Right atrium auricular region (tissue), 2 donors: ENCODE measurements around the gene TMEM135. TPM values are rescaled to one million over a fixed set of nuclear protein-coding genes. Genes with fewer than 3 reads are reported as not detected.

Experiments used
- DNase-seq: peaks from one replicate; pipeline ENCODE4 v3.0.0-alpha.2; 2019; ENCODE audit warnings: low spot score
- H3K27ac ChIP-seq, 2 donors: fragments of 200-600 bp; sonication (generic); 1 replicate in 1 of 2; 2 replicates in 1 of 2; pipeline ENCODE4 v1.5.1; 2016 to 2019
- H3K27me3 ChIP-seq, 2 donors: fragments of 200-600 bp; sonication (generic); one replicate each; pipeline versions ENCODE4 v1.5.1 to v1.6.0; 2017 to 2019
- H3K36me3 ChIP-seq: fragments of 200-600 bp; sonication (generic); one replicate; pipeline ENCODE4 v1.5.1; 2016
- H3K4me1 ChIP-seq, 2 donors: fragments of 200-600 bp; sonication (generic); one replicate each; pipeline versions ENCODE4 v1.5.1 to v1.6.0; 2017 to 2019
- H3K4me3 ChIP-seq, 2 donors: fragments of 200-600 bp; sonication (generic); 1 replicate in 1 of 2; 2 replicates in 1 of 2; pipeline ENCODE4 v1.5.1; 2017 to 2019; ENCODE audit warnings: mild to moderate bottlenecking in 1 of 2, moderate library complexity in 1 of 2
- H3K9me3 ChIP-seq, 2 donors: fragments of 200-600 bp; sonication (generic); one replicate each; pipeline ENCODE4 v1.5.1; 2019
- total RNA-seq, 2 donors: library from RNA; depleted of rRNA; stranded (reverse); fragments of >200 nt; gene quantifications; one replicate each; pipeline ENCODE4 v1.1.0, GENCODE V29; 2016
- TF ChIP-seq, protein P1 (sequence below), 2 donors: fragments of 200-600 bp; sonication (generic); IDR thresholded peaks; one replicate each; pipeline ENCODE4 v1.5.1; 2019; ENCODE audit warnings: antibody characterized with exemption in 2 of 2

Gene TMEM135
- total RNA-seq, 2 donors from 2014 or later = 12.2 to 13.0 TPM

DNA sequence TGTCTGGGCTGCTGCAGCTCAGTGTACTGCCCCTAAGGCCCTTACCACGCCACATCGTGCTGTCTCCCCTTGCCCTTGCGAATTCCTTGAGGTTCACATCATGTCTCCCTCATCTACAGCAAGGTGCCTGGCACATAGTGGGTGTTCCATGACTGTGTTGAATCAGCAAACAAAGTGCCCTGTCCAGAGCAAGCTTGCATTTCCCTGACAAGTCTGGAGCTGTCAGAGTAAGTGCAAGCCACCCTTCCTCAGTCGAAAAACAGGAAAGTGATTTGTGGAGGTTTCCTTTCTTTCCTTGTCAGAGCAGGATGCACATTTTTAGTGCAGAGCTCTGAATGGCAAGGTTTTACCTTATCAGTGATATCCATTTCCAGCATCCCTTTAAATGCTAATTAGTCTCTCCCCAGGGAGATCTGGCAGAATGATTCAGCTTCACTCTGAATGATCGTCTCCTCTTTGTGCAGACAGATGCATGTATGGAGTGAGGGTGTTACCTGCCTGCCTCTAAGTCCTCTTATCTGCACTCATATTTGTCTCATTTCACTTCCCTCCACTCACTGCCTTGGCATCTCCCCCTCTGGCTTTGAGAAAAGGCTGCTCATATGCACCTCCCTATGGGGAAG is 331.2 kb downstream of the TMEM135 start:
- H3K4me1 ChIP-seq = peaks cover 0 to 12% of the 10 kb centered on the region in 2 donors
- DNase-seq = no peak
- TF ChIP-seq, protein P1, sequence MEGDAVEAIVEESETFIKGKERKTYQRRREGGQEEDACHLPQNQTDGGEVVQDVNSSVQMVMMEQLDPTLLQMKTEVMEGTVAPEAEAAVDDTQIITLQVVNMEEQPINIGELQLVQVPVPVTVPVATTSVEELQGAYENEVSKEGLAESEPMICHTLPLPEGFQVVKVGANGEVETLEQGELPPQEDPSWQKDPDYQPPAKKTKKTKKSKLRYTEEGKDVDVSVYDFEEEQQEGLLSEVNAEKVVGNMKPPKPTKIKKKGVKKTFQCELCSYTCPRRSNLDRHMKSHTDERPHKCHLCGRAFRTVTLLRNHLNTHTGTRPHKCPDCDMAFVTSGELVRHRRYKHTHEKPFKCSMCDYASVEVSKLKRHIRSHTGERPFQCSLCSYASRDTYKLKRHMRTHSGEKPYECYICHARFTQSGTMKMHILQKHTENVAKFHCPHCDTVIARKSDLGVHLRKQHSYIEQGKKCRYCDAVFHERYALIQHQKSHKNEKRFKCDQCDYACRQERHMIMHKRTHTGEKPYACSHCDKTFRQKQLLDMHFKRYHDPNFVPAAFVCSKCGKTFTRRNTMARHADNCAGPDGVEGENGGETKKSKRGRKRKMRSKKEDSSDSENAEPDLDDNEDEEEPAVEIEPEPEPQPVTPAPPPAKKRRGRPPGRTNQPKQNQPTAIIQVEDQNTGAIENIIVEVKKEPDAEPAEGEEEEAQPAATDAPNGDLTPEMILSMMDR (IDR thresholded peaks at IDR 0.05) = no peak
- no peaks in the 10 kb centered on the region for H3K27me3 ChIP-seq
- no peaks in the 10 kb centered on the region for H3K9me3 ChIP-seq
- H3K36me3 ChIP-seq = no peaks in the 10 kb centered on the region
- H3K27ac ChIP-seq = no peak overlapping the region
- no peak overlapping the region for H3K4me3 ChIP-seq

DNA sequence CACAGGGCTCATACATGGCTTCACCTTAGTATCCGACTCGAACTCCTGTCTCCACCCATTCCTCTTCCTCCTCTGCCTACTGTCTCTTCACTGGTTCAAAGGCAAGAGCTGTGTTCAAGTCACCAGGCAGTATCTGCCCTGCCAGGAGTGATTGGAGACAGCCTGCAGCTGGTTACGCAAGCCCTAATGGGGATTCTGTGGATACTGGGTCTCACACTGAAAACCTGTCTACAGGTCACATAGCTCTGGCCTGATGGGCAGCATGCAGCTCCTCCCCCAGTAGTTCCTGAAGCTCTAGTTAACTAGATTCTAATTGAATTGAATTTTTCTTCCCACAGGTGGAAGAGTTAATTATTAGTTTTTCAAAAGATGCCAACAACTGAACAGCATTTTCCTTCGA is 332.2 kb downstream of the TMEM135 start:
- no peaks in the 10 kb centered on the region for H3K9me3 ChIP-seq

DNA sequence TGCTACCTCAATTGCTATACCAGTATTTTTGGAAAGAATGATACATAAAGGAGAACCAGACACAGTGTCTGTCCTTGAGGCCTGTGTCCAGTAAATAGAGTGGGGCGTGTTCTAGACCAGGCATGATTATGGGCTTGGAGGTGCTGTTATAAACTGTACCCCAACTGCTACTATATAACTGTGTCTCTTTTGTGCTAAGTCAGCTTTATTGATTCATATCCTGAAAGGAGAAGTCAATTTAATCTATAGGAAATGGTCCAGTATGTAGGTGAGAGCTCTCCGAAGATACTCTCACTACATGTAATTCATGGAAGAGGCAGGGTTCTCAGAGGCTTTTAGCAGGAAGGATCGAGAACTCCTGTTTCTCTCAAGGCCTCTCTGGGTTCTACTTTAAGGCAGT is 334.3 kb downstream of the TMEM135 start:
- peaks cover 0 to 7% of the 10 kb centered on the region in 2 donors for H3K4me1 ChIP-seq
- no peaks in the 10 kb centered on the region for H3K9me3 ChIP-seq
- no peaks in the 10 kb centered on the region for H3K27me3 ChIP-seq
- no peak overlapping the region for H3K4me3 ChIP-seq
- TF ChIP-seq, protein P1 (IDR thresholded peaks at IDR 0.05) = no peak
- DNase-seq = no peak
- H3K27ac ChIP-seq = no peak overlapping the region
- H3K36me3 ChIP-seq = no peaks in the 10 kb centered on the region

More for the DNA sequence above, 332.2 kb downstream of the TMEM135 start:
- no peaks in the 10 kb centered on the region for H3K27me3 ChIP-seq
- no peak overlapping the region for H3K27ac ChIP-seq
- no peaks in the 10 kb centered on the region for H3K36me3 ChIP-seq
- H3K4me3 ChIP-seq = no peak overlapping the region
- TF ChIP-seq, protein P1 (IDR thresholded peaks at IDR 0.05) = no peak
- no peak for DNase-seq
- H3K4me1 ChIP-seq = peaks cover 0 to 12% of the 10 kb centered on the region in 2 donors

Other genes with a start within 250 kb of the TMEM135 start
- 10 to 100 TPM; 22.1 to 41.4 TPM for gene PRSS23, start 237.4 kb upstream of the TMEM135 start, total RNA-seq
- 10 to 100 TPM; 22.6 to 32.5 TPM for gene FZD4, start 82.5 kb upstream of the TMEM135 start, total RNA-seq